CD4-positive, alpha-beta memory T cell (primary cell): ENCODE data around the gene SIL1. TPM values are rescaled to one million over a fixed set of nuclear protein-coding genes. Genes with fewer than 3 reads are reported as not detected.
"Not testable (repeated sequence)": the region's sequence is repeated elsewhere in the genome, so short reads cannot be mapped to it uniquely, and the experiment has no call there.

ENCODE experiments used
- CTCF ChIA-PET: fragments of 350-600 bp; sonication (Branson Sonifier 250); formaldehyde crosslinking; loops from one replicate; lab custom pipeline; 2021; ENCODE audit warnings: inconsistent platforms; ENCODE audit not compliant: partially characterized antibody; lab: Charles Lee
- POLR2A ChIA-PET: fragments of 350-600 bp; sonication (Branson Sonifier 250); formaldehyde crosslinking; loops from one replicate; lab custom pipeline; 2021; ENCODE audit not compliant: partially characterized antibody; lab: Charles Lee
- DNase-seq, 5 donors: peaks; one replicate each; pipeline versions ENCODE4 v3.0.0 to v3.0.0-alpha.2; 2020 to 2022; ENCODE audit warnings: mixed read lengths in 1 of 5
- H3K27ac ChIP-seq: one replicate; pipeline ENCODE4 v1.7.0; 2013; ENCODE audit warnings: low read depth, low read length
- H3K27me3 ChIP-seq: 2 replicates; pipeline ENCODE4 v1.7.0; 2013; ENCODE audit warnings: mild to moderate bottlenecking, low read length, moderate library complexity; ENCODE audit not compliant: insufficient read depth
- H3K36me3 ChIP-seq: 2 replicates; pipeline ENCODE4 v1.7.0; 2013; ENCODE audit warnings: mild to moderate bottlenecking, low read length, moderate library complexity; ENCODE audit not compliant: insufficient read depth
- H3K4me1 ChIP-seq: 2 replicates; pipeline ENCODE4 v1.7.0; 2013; ENCODE audit warnings: mild to moderate bottlenecking, low read length, moderate library complexity; ENCODE audit not compliant: insufficient read depth
- H3K4me3 ChIP-seq, 2 donors: one replicate each; pipeline ENCODE4 v1.7.0; 2013; ENCODE audit warnings: low read length in 2 of 2, mild to moderate bottlenecking in 1 of 2
- H3K9me3 ChIP-seq, 2 donors: one replicate each; pipeline ENCODE4 v1.7.0; 2013; ENCODE audit warnings: low read length in 2 of 2, control low read depth in 1 of 2; ENCODE audit not compliant: control insufficient read depth in 1 of 2
- H3K27ac Mint-ChIP-seq, 7 donors: one replicate each; pipeline ENCODE4 v1.8.0; 2020 to 2021; ENCODE audit warnings: mixed read lengths in 7 of 7, mild to moderate bottlenecking in 6 of 7, inconsistent platforms in 3 of 7, moderate library complexity in 3 of 7
- H3K27me3 Mint-ChIP-seq, 2 donors: one replicate each; pipeline ENCODE4 v1.8.0; 2020 to 2021; ENCODE audit warnings: mixed read lengths in 2 of 2
- H3K36me3 Mint-ChIP-seq, 2 donors: one replicate each; pipeline ENCODE4 v1.8.0; 2020 to 2021; ENCODE audit warnings: mixed read lengths in 2 of 2, inconsistent platforms in 1 of 2, mild to moderate bottlenecking in 1 of 2
- H3K4me1 Mint-ChIP-seq, 4 donors: one replicate each; pipeline ENCODE4 v1.8.0; 2020 to 2021; ENCODE audit warnings: mixed read lengths in 4 of 4, mild to moderate bottlenecking in 1 of 4
- H3K4me3 Mint-ChIP-seq, 8 donors: one replicate each; pipeline ENCODE4 v1.8.0; 2020 to 2021; ENCODE audit warnings: mixed read lengths in 8 of 8, mild to moderate bottlenecking in 7 of 8, moderate library complexity in 6 of 8, inconsistent platforms in 3 of 8
- H3K9me3 Mint-ChIP-seq, 8 donors: one replicate each; pipeline ENCODE4 v1.8.0; 2020 to 2021; ENCODE audit warnings: mixed read lengths in 8 of 8, mild to moderate bottlenecking in 5 of 8, inconsistent platforms in 3 of 8, moderate library complexity in 1 of 8
- intact Hi-C: fragments of 100-400 bp; cut with micrococcal nuclease; formaldehyde crosslinking; loops from one replicate; pipeline ENCODE4 v1.15.1; 2023
- polyA plus RNA-seq, 2 donors: library from polyadenylated mRNA; unstranded; fragments of 300-500 nt; fragmentation: Illumina TruSeq; gene quantifications; one replicate each; pipeline ENCODE4 v1.2.3, GENCODE V29; 2021
- total RNA-seq, 2 experiments: library from RNA; stranded (reverse); gene quantifications; one replicate each; pipeline ENCODE4 v1.2.3, GENCODE V29; 2021

SIL1 gene
- total and polyA plus RNA-seq, 4 experiments from 2014 or later: 12.2 to 16.7 (median 14.4) TPM

GRCh38 chr5:139049780-139050179 is 148.4 kb downstream of the SIL1 start:
- intact Hi-C loops: no loop called here
- Histone ChIP-seq H3K4me3 (no peak overlapping the region), H3K9me3 (no peaks in the 10 kb centered on the region), H3K4me1 (no peaks in the 10 kb centered on the region), H3K27ac (no peak overlapping the region), H3K27me3 (no peaks in the 10 kb centered on the region), H3K36me3 (no peaks in the 10 kb centered on the region)
- POLR2A ChIA-PET: no interaction called here
- Mint-ChIP-seq H3K4me1 (no peaks in the 10 kb centered on the region), H3K36me3 (peaks cover 12 to 34% of the 10 kb centered on the region in 2 donors), H3K27ac (no peak overlapping the region), H3K9me3 (no peaks in the 10 kb centered on the region), H3K27me3 (no peaks in the 10 kb centered on the region), H3K4me3 (no peak overlapping the region)
- no peak for DNase-seq
- CTCF ChIA-PET: no interaction called here

GRCh38 chr5:139046551-139046950 is 151.6 kb downstream of the SIL1 start:
- Histone ChIP-seq H3K27me3 (no peaks in the 10 kb centered on the region), H3K36me3 (no peaks in the 10 kb centered on the region), H3K4me3 (no peak overlapping the region), H3K27ac (no peak overlapping the region), H3K4me1 (no peaks in the 10 kb centered on the region), H3K9me3 (no peaks in the 10 kb centered on the region)
- Mint-ChIP-seq H3K9me3 (no peaks in the 10 kb centered on the region), H3K27me3 (no peaks in the 10 kb centered on the region), H3K36me3 (peaks cover 14 to 32% of the 10 kb centered on the region in 2 donors), H3K27ac (no peak overlapping the region), H3K4me3 (no peak overlapping the region), H3K4me1 (no peaks in the 10 kb centered on the region)
- DNase-seq: no peak
- ChIA-PET POLR2A (no interaction called here), CTCF (no interaction called here)
- intact Hi-C loops: no loop called here

DNA sequence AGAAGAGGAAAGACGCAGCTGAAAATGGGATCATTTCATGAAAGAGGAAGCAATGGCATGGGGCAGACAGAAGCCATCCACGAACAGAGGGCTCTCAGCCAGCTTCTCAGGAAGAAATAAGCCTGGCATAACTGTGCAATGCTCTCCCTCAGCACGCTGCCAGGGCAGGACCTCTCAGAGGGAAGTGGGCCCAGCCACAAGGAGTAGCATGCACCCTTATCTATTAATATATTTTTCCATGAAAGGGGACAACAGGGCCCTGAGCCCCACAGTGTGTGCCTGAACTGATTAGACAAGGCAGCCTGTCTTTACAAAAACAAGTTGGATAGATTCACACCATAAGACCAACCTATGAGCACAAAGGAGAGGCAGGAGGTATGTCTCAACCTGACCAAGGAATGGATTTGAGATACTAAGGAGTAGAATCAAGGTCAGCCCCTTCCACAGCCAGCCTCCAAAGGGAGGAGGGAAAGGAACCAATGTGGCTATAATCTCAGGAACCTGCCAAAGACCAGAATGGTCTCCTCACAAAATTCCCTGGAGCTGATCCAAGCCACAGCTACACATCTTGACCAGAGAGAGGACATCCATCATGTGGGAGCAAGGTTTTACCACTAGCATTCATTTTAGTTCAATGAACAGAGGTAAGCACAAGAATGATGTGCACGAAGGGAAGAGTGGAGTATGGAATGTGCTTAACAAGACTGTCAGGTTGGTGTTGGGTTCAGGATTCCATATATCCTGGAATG is 154.8 kb downstream of the SIL1 start:
- ChIA-PET POLR2A (no interaction called here), CTCF (interaction anchor here (0.6 kb wide), 1 partner anchor 464 kb away, joined by 4 read pairs; no protein-coding TSS in a partner anchor)
- H3K4me1 Mint-ChIP-seq: no peaks in the 10 kb centered on the region
- no peak overlapping the region for H3K27ac Mint-ChIP-seq
- Histone ChIP-seq H3K4me3 (no peak overlapping the region), H3K27me3 (no peaks in the 10 kb centered on the region), H3K4me1 (no peaks in the 10 kb centered on the region), H3K9me3 (no peaks in the 10 kb centered on the region), H3K27ac (no peak overlapping the region), H3K36me3 (no peaks in the 10 kb centered on the region)
- H3K27me3 Mint-ChIP-seq: no peaks in the 10 kb centered on the region
- H3K4me3 Mint-ChIP-seq: no peak overlapping the region
- DNase-seq: no peak
- intact Hi-C loops: no loop called here
- H3K9me3 Mint-ChIP-seq: peaks cover 0 to 3% (median 0%) of the 10 kb centered on the region in 8 donors
- peaks cover 19 to 29% of the 10 kb centered on the region in 2 donors for H3K36me3 Mint-ChIP-seq

- H3K4me1 ChIP-seq: no peaks in the 10 kb centered on the region
- H3K4me3 Mint-ChIP-seq: no peak overlapping the region
- peaks cover 20 to 37% of the 10 kb centered on the region in 2 donors for H3K36me3 Mint-ChIP-seq
- H3K4me3 ChIP-seq: no peak overlapping the region
- H3K27me3 ChIP-seq: no peaks in the 10 kb centered on the region
- H3K27me3 Mint-ChIP-seq: no peaks in the 10 kb centered on the region
- no peak overlapping the region for H3K27ac ChIP-seq
- H3K9me3 Mint-ChIP-seq: peaks cover 0 to 19% (median 10%) of the 10 kb centered on the region in 8 donors
- ChIA-PET CTCF (no interaction called here), POLR2A (no interaction called here)
- H3K9me3 ChIP-seq: no peaks in the 10 kb centered on the region
- no peak overlapping the region for H3K27ac Mint-ChIP-seq
- DNase-seq: no peak
- H3K4me1 Mint-ChIP-seq: no peaks in the 10 kb centered on the region
- no peaks in the 10 kb centered on the region for H3K36me3 ChIP-seq
- intact Hi-C loops: no loop called here
Observed at GRCh38 chr5:139040081-139040480, 158.1 kb downstream of the SIL1 start.

DNA sequence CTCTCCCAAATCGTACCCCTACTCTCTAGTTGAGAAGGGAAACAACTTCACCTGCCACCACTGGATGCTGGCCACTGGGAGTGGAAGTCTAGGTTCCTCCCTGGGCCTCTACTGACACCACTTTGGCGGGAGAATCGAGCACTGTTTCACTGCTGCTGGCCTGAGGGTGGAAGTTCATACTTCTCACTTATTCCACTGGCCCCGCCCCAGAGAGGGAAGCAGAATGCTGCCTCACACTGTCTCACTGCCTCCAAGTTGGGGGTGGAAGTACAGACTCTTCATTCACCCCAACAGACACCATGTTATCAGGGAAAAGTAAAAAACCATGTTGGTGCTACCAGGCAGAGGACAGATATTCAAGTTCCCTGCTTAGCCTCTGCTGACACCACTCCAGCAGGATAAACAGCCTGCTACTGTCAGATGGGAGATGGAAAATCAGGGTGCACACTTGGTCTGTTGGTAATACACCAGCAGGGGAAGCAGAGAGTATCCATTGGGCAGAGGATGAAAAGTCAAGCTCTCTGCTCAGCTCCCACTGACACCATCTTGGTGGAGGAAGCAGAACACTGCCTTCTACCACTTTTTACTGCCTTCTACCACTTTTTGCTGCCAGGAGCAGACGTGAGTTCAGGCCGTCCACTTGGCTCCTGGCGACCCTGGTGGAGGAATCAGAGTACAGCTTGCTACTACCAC is 159.4 kb downstream of the SIL1 start:
- POLR2A ChIA-PET: no interaction called here
- Histone ChIP-seq H3K4me3 (no peak overlapping the region), H3K36me3 (no peaks in the 10 kb centered on the region), H3K9me3 (no peaks in the 10 kb centered on the region), H3K27me3 (no peaks in the 10 kb centered on the region), H3K27ac (no peak overlapping the region), H3K4me1 (no peaks in the 10 kb centered on the region)
- CTCF ChIA-PET: no interaction called here
- peak overlapping the region in 1 of 7 donors; percentile 13 for H3K27ac Mint-ChIP-seq
- H3K4me1 Mint-ChIP-seq: no peaks in the 10 kb centered on the region
- intact Hi-C loops: no loop called here
- peaks cover 0 to 19% (median 11%) of the 10 kb centered on the region in 8 donors for H3K9me3 Mint-ChIP-seq
- DNase-seq: no peak
- H3K4me3 Mint-ChIP-seq: no peak overlapping the region
- no peaks in the 10 kb centered on the region for H3K27me3 Mint-ChIP-seq
- peaks cover 20 to 37% of the 10 kb centered on the region in 2 donors for H3K36me3 Mint-ChIP-seq

GRCh38 chr5:139037732-139038131 is 160.4 kb downstream of the SIL1 start:
- Histone ChIP-seq H3K36me3 (no peaks in the 10 kb centered on the region), H3K4me1 (no peaks in the 10 kb centered on the region), H3K27me3 (no peaks in the 10 kb centered on the region), H3K27ac (no peak overlapping the region), H3K4me3 (no peak overlapping the region), H3K9me3 (no peaks in the 10 kb centered on the region)
- Mint-ChIP-seq H3K9me3 (peaks cover 0 to 29% (median 17%) of the 10 kb centered on the region in 8 donors), H3K36me3 (peaks cover 23 to 42% of the 10 kb centered on the region in 2 donors), H3K27me3 (no peaks in the 10 kb centered on the region), H3K4me3 (no peak overlapping the region), H3K4me1 (no peaks in the 10 kb centered on the region), H3K27ac (no peak overlapping the region)
- ChIA-PET POLR2A (no interaction called here), CTCF (no interaction called here)
- DNase-seq: no peak
- intact Hi-C loops: no loop called here

GRCh38 chr5:139036332-139036731 is 161.8 kb downstream of the SIL1 start:
- H3K27ac Mint-ChIP-seq, H3K4me1 ChIP-seq, CTCF ChIA-PET, H3K4me1 Mint-ChIP-seq, H3K4me3 ChIP-seq, H3K27me3 ChIP-seq, DNase-seq, POLR2A ChIA-PET, H3K27ac ChIP-seq, H3K27me3 Mint-ChIP-seq, intact Hi-C loops, H3K36me3 ChIP-seq, H3K4me3 Mint-ChIP-seq, H3K9me3 ChIP-seq: not testable (repeated sequence)
- peaks cover 23 to 36% of the 10 kb centered on the region in 2 donors for H3K36me3 Mint-ChIP-seq
- peaks cover 2 to 36% (median 19%) of the 10 kb centered on the region in 8 donors for H3K9me3 Mint-ChIP-seq
